H1 (cell line): Measurements from ENCODE around the gene NEUROG1. TPM values are rescaled to one million over a fixed set of nuclear protein-coding genes. Genes with fewer than 3 reads are reported as not detected.

ENCODE experiments used
- JUND ChIP-seq: IDR thresholded peaks from 2 replicates; pipeline ENCODE4 v1.6.1; 2011; ENCODE audit warnings: mild to moderate bottlenecking, improper control_type of control experiment, low read length
- RBBP5 ChIP-seq: IDR thresholded peaks from 2 replicates; pipeline ENCODE4 v1.7.1; 2012; ENCODE audit warnings: low read depth, mild to moderate bottlenecking, inconsistent platforms, low read length, moderate library complexity, borderline replicate concordance
- SRF ChIP-seq: IDR thresholded peaks from 2 replicates; pipeline ENCODE4 v1.6.1; 2011; ENCODE audit warnings: mild to moderate bottlenecking, low read depth, low read length, moderate library complexity
- polyA plus RNA-seq, 7 experiments: library from polyadenylated mRNA; depleted of rRNA in 3 of 7; stranded (reverse) in 5 of 7; unstranded in 2 of 7; fragments of >200 nt in 5 of 7; fragments of 200-250 nt in 2 of 7; gene quantifications; 1 replicate in 5 of 7; 2 replicates in 1 of 7; 4 replicates in 1 of 7; pipeline versions ENCODE4 v1.2.1 to v1.2.3, GENCODE V29; 2011 to 2013; ENCODE audit warnings: missing spikeins in 2 of 7, mixed read lengths in 2 of 7
- total RNA-seq: library from RNA; stranded (reverse); fragmentation: NEBNext Ultra II Directional; extraction: Animal tissue kit (Norgen Biotek cat#: 25700); gene quantifications from 2 replicates; pipeline ENCODE4 v1.2.1, GENCODE V29; 2021

The NEUROG1 gene
- total and polyA plus RNA-seq, 2 of the 8 experiments (the other 6 are each of a cell fraction or from before 2014, with no cell fraction given) = not detected

DNA sequence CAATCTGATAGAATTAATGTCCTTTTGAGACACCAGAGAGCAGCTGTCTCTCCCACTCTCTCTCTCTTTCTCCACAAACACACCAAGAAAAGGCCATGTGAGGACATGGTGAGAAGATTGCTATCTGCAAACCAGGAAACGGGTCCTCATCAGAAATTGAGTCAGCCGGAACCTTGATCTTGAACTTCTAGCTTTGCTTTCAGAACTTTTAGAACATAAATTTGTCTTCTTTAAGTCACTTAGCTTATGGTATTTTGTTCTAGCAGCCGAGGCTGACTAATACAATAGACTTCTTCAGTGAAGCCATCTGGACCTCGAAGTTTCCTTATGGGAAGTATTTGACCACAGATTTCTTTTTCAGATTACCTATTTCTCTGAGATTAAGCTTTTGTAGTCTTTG, 18.1 kb downstream of the NEUROG1 start (continued):
- no peak for TF ChIP-seq SRF
- no peak for TF ChIP-seq JUND
- no peak for TF ChIP-seq RBBP5
